Measurements from ENCODE around the gene LRRC7. TPM values are rescaled to one million over a fixed set of nuclear protein-coding genes. Genes with fewer than 3 reads are reported as not detected.
"Not testable (repeated sequence)": the region's sequence is repeated elsewhere in the genome, so short reads cannot be mapped to it uniquely, and the experiment has no call there.

The LRRC7 gene
- total RNA-seq, 1 experiment from 2014 or later, result 0.14 TPM

- peaks cover 5% of the 10 kb centered on the region for H3K9me3 Mint-ChIP-seq (ENCODE audit: low read depth, unreplicated experiment)
- no peak overlapping the region for H3K4me3 Mint-ChIP-seq (ENCODE audit: low read depth, unreplicated experiment)
- TF ChIP-seq CTCF (IDR thresholded peaks at IDR 0.05; ENCODE audit: unreplicated experiment), result no peak
- no peaks in the 10 kb centered on the region for H3K27me3 Mint-ChIP-seq (ENCODE audit: unreplicated experiment)
- H3K36me3 Mint-ChIP-seq (ENCODE audit: insufficient read depth, unreplicated experiment), result no peaks in the 10 kb centered on the region
- no peaks in the 10 kb centered on the region for H3K4me1 Mint-ChIP-seq (ENCODE audit: low read depth, unreplicated experiment)
- CTCF ChIA-PET, result no interaction called here
- intact Hi-C loops (cut with micrococcal nuclease; ENCODE audit: unreplicated experiment), result no loop called here
- DNase-seq, result no peak
- no peak overlapping the region for H3K27ac Mint-ChIP-seq (ENCODE audit: unreplicated experiment)
- BruUV-seq (replicated peaks), result no TSS peak
These were observed 352.2 kb downstream of the LRRC7 start for GRCh38 chr1:69919922-69920273.

DNA sequence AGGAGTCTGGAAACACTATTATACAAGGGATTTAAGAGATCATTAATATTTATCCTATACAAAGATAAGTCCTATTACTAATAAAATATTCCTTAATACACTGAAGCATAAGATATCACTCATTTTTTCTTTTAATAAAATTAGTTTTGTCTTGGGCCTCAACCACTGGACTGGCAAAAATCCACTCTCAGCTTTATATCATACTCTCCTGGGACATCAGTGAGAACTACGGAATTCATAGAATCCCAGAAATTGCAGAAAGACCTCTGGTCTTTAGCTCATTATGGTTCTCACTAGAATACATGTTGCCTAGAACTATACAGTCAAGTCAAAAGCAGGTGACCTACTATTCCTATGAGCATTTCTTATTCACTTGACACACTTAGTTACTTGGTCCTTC is 352.7 kb downstream of the LRRC7 start:
- TF ChIP-seq CTCF (IDR thresholded peaks at IDR 0.05; ENCODE audit: unreplicated experiment), result no peak
- CTCF ChIA-PET, result no interaction called here
- no TSS peak for BruUV-seq (replicated peaks)
- Mint-ChIP-seq H3K27me3 (ENCODE audit: unreplicated experiment) (no peaks in the 10 kb centered on the region), H3K4me3 (ENCODE audit: low read depth, unreplicated experiment) (no peak overlapping the region), H3K27ac (ENCODE audit: unreplicated experiment) (no peak overlapping the region), H3K4me1 (ENCODE audit: low read depth, unreplicated experiment) (no peaks in the 10 kb centered on the region), H3K9me3 (ENCODE audit: low read depth, unreplicated experiment) (peaks cover 5% of the 10 kb centered on the region), H3K36me3 (ENCODE audit: insufficient read depth, unreplicated experiment) (no peaks in the 10 kb centered on the region)
- no peak for DNase-seq
- intact Hi-C loops (cut with micrococcal nuclease; ENCODE audit: unreplicated experiment), result no loop called here

- BruUV-seq (replicated peaks), result no TSS peak
- Mint-ChIP-seq H3K27me3 (ENCODE audit: unreplicated experiment) (no peaks in the 10 kb centered on the region), H3K4me3 (ENCODE audit: low read depth, unreplicated experiment) (no peak overlapping the region), H3K4me1 (ENCODE audit: low read depth, unreplicated experiment) (no peaks in the 10 kb centered on the region), H3K9me3 (ENCODE audit: low read depth, unreplicated experiment) (peaks cover 5% of the 10 kb centered on the region), H3K36me3 (ENCODE audit: insufficient read depth, unreplicated experiment) (no peaks in the 10 kb centered on the region), H3K27ac (ENCODE audit: unreplicated experiment) (no peak overlapping the region)
- TF ChIP-seq CTCF (IDR thresholded peaks at IDR 0.05; ENCODE audit: unreplicated experiment), result no peak
- CTCF ChIA-PET, result no interaction called here
- intact Hi-C loops (cut with micrococcal nuclease; ENCODE audit: unreplicated experiment), result no loop called here
- DNase-seq, result no peak
These were observed 353.8 kb downstream of the LRRC7 start for GRCh38 chr1:69921486-69921885.

DNA sequence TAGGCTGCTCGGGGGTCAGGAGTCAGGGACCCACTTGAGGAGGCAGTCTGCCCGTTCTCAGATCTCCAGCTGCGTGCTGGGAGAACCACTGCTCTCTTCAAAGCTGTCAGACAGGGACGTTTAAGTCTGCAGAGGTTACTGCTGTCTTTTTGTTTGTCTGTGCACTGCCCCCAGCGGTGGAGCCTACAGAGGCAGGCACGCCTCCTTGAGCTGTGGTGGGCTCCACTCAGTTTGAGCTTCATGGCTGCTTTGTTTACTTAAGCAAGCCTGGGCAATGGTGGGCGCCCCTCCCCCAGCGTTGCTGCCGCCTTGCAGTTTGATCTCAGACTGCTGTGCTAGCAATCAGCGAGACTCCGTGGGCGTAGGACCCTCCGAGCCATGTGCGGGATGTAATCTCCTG is 360.5 kb downstream of the LRRC7 start:
- H3K4me3 Mint-ChIP-seq (ENCODE audit: low read depth, unreplicated experiment); H3K9me3 Mint-ChIP-seq (ENCODE audit: low read depth, unreplicated experiment); intact Hi-C loops (cut with micrococcal nuclease; ENCODE audit: unreplicated experiment); H3K27ac Mint-ChIP-seq (ENCODE audit: unreplicated experiment); CTCF ChIA-PET; BruUV-seq (replicated peaks); H3K27me3 Mint-ChIP-seq (ENCODE audit: unreplicated experiment); DNase-seq; H3K36me3 Mint-ChIP-seq (ENCODE audit: insufficient read depth, unreplicated experiment): not testable (repeated sequence)
- peaks cover 14% of the 10 kb centered on the region for H3K4me1 Mint-ChIP-seq (ENCODE audit: low read depth, unreplicated experiment)

- DNase-seq, result no peak
- Mint-ChIP-seq H3K9me3 (ENCODE audit: low read depth, unreplicated experiment) (peaks cover 5% of the 10 kb centered on the region), H3K36me3 (ENCODE audit: insufficient read depth, unreplicated experiment) (no peaks in the 10 kb centered on the region), H3K27ac (ENCODE audit: unreplicated experiment) (no peak overlapping the region), H3K4me1 (ENCODE audit: low read depth, unreplicated experiment) (peaks cover 14% of the 10 kb centered on the region), H3K27me3 (ENCODE audit: unreplicated experiment) (no peaks in the 10 kb centered on the region), H3K4me3 (ENCODE audit: low read depth, unreplicated experiment) (no peak overlapping the region)
- no TSS peak for BruUV-seq (replicated peaks)
- CTCF ChIA-PET, result no interaction called here
- intact Hi-C loops (cut with micrococcal nuclease; ENCODE audit: unreplicated experiment), result no loop called here
- no peak for TF ChIP-seq CTCF (IDR thresholded peaks at IDR 0.05; ENCODE audit: unreplicated experiment)
These were observed 361.8 kb downstream of the LRRC7 start for GRCh38 chr1:69929308-69930057.
